ENCODE measurements around the gene TAF7L. TPM values are rescaled to one million over a fixed set of nuclear protein-coding genes. Genes with fewer than 3 reads are reported as not detected.

The TAF7L gene
- total RNA-seq, 1 donor from 2014 or later = not detected

- ATAC-seq = no peak
These were observed 60.1 kb downstream of the TAF7L start for GRCh38 chrX:101231080-101231479.

GRCh38 chrX:101230636-101231035 lies 60.5 kb downstream of the TAF7L start:
- Histone ChIP-seq H3K4me3 (no peak overlapping the region), H3K36me3 (no peaks in the 10 kb centered on the region), H3K9me3 (no peaks in the 10 kb centered on the region), H3K27ac (no peak overlapping the region), H3K27me3 (no peaks in the 10 kb centered on the region), H3K4me1 (no peaks in the 10 kb centered on the region)
- intact Hi-C loops (cut with DNase I) = no loop called here
- no peak for DNase-seq
- ATAC-seq = no peak
- no peak for TF ChIP-seq CTCF (IDR thresholded peaks at IDR 0.05)

More at GRCh38 chrX:101231080-101231479, 60.1 kb downstream of the TAF7L start:
- Histone ChIP-seq H3K4me3 (no peak overlapping the region), H3K27ac (no peak overlapping the region), H3K36me3 (no peaks in the 10 kb centered on the region), H3K27me3 (no peaks in the 10 kb centered on the region), H3K4me1 (no peaks in the 10 kb centered on the region), H3K9me3 (no peaks in the 10 kb centered on the region)
- TF ChIP-seq CTCF (IDR thresholded peaks at IDR 0.05) = no peak
- intact Hi-C loops (cut with DNase I) = no loop called here
- no peak for DNase-seq

DNA sequence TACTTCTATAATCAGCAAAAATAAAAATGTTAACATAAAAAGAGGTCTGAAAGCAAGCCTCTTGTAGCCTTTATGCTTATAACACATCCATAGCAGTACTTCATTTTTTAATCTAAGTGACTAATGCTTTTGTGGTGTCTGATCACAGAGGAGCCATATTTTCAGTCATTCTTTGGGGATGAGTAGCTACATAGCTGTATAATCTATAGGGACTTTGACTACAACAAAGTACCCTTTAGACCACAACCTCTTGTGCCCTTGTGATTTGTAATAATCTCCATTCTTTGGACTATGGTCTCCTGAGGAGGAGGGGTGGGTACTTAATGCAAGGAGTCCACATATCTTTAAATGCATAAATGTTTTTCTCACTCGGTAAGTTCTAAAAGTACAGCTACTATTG lies 62.0 kb downstream of the TAF7L start:
- no peaks in the 10 kb centered on the region for H3K36me3 ChIP-seq
- H3K27ac ChIP-seq = no peak overlapping the region
- no peaks in the 10 kb centered on the region for H3K9me3 ChIP-seq
- ATAC-seq = no peak
- intact Hi-C loops (cut with DNase I) = no loop called here
- H3K27me3 ChIP-seq = no peaks in the 10 kb centered on the region
- DNase-seq = no peak
- H3K4me1 ChIP-seq = no peaks in the 10 kb centered on the region
- no peak for TF ChIP-seq CTCF (IDR thresholded peaks at IDR 0.05)
- no peak overlapping the region for H3K4me3 ChIP-seq

- Histone ChIP-seq H3K4me3 (no peak overlapping the region), H3K4me1 (no peaks in the 10 kb centered on the region), H3K36me3 (no peaks in the 10 kb centered on the region), H3K9me3 (no peaks in the 10 kb centered on the region), H3K27me3 (no peaks in the 10 kb centered on the region), H3K27ac (no peak overlapping the region)
- no peak for ATAC-seq
- DNase-seq = no peak
- no peak for TF ChIP-seq CTCF (IDR thresholded peaks at IDR 0.05)
- intact Hi-C loops (cut with DNase I) = no loop called here
These were observed 67.9 kb downstream of the TAF7L start for GRCh38 chrX:101223226-101223625.

DNA sequence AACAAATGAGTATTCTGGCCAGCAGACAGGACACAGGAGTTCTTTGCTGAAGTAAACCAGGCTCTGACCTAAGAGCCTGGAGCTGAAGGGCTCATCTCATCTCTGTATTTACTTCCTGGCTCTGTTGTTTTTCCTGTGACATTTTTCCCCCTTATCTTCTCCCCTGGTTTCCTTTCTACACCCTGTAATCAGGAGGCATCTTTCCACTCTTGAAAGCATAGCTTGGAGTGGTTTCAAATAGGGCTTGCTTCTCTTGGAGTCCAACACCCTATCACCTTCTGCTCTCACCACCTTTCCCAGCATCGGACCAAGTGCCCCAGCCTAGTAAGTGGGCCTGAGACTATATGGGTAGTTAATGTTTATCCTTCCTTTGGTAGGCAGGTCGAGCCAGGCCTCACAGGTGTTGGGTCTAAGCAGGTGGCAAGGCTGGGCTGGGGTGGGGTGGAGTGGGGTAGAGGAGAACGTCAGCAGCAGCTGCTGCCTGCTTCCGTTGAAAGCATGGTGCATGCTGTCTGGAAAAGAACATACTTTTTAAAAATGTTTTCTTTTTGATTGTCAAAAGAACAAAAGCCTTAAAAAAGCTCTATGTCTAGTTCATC lies 70.4 kb downstream of the TAF7L start:
- intact Hi-C loops (cut with DNase I) = no loop called here
- ATAC-seq (no peak), DNase-seq (no peak)
- H3K4me3 ChIP-seq = no peak overlapping the region
- no peak for TF ChIP-seq CTCF (IDR thresholded peaks at IDR 0.05)
- no peak overlapping the region for H3K27ac ChIP-seq
- H3K27me3 ChIP-seq = no peaks in the 10 kb centered on the region
- H3K9me3 ChIP-seq = no peaks in the 10 kb centered on the region
- H3K4me1 ChIP-seq = no peaks in the 10 kb centered on the region
- H3K36me3 ChIP-seq = no peaks in the 10 kb centered on the region

GRCh38 chrX:101219864-101220346 lies 71.2 kb downstream of the TAF7L start:
- H3K4me1 ChIP-seq = no peaks in the 10 kb centered on the region
- no peak for DNase-seq
- ATAC-seq = no peak
- H3K27ac ChIP-seq = no peak overlapping the region
- H3K36me3 ChIP-seq = no peaks in the 10 kb centered on the region
- no peaks in the 10 kb centered on the region for H3K9me3 ChIP-seq
- no peaks in the 10 kb centered on the region for H3K27me3 ChIP-seq
- TF ChIP-seq CTCF (IDR thresholded peaks at IDR 0.05) = no peak
- intact Hi-C loops (cut with DNase I) = no loop called here
- H3K4me3 ChIP-seq = no peak overlapping the region

Measured in upper lobe of right lung (tissue), 1 donor.